Measurements from ENCODE around the gene AARS2. TPM values are rescaled to one million over a fixed set of nuclear protein-coding genes. Genes with fewer than 3 reads are reported as not detected.
A peak's percentile ranks its signal among the peaks of the same experiment; 100 is the strongest.

AARS2 gene
- polyA plus RNA-seq, 1 experiment, result 5.8 TPM

GRCh38 chr6:44311767-44312166 is 1.4 kb downstream of the AARS2 start:
- no peak overlapping the region for H3K4me3 ChIP-seq (ENCODE audit: low read depth, low read length)
- no peak for DNase-seq (ENCODE audit: low read depth, low spot score)
- CTCF ChIA-PET, result interaction anchor here (1.1 to 2.6 kb wide), 8 partner anchors 12 to 139 kb away, joined by 3 to 18 read pairs (median 6); partner anchors contain the start of gene TMEM151B

GRCh38 chr6:44311304-44311703 is 1.8 kb downstream of the AARS2 start:
- TF ChIP-seq CTCF (IDR thresholded peaks at IDR 0.05; ENCODE audit: low read depth, low read length), result no peak
- Histone ChIP-seq H3K27ac (ENCODE audit: low read depth, low read length) (no peak overlapping the region), H3K4me3 (ENCODE audit: low read depth, low read length) (no peak overlapping the region), H3K27me3 (ENCODE audit: control insufficient read depth, insufficient read depth, low read length) (peaks cover 1% of the 10 kb centered on the region), H3K9me3 (ENCODE audit: control insufficient read depth, insufficient read depth, low read length) (no peaks in the 10 kb centered on the region)
- ChIA-PET CTCF (interaction anchor here (1.5 to 2.6 kb wide), 2 partner anchors 43 to 138 kb away, joined by 3 to 18 read pairs; no protein-coding TSS in a partner anchor), POLR2A (no interaction called here)
- DNase-seq (ENCODE audit: low read depth, low spot score), result no peak

More at GRCh38 chr6:44311767-44312166, 1.4 kb downstream of the AARS2 start:
- no peak for TF ChIP-seq CTCF (IDR thresholded peaks at IDR 0.05; ENCODE audit: low read depth, low read length)
- Histone ChIP-seq H3K27me3 (ENCODE audit: control insufficient read depth, insufficient read depth, low read length) (peaks cover 3% of the 10 kb centered on the region), H3K27ac (ENCODE audit: low read depth, low read length) (no peak overlapping the region), H3K9me3 (ENCODE audit: control insufficient read depth, insufficient read depth, low read length) (no peaks in the 10 kb centered on the region)
- POLR2A ChIA-PET, result no interaction called here

DNA sequence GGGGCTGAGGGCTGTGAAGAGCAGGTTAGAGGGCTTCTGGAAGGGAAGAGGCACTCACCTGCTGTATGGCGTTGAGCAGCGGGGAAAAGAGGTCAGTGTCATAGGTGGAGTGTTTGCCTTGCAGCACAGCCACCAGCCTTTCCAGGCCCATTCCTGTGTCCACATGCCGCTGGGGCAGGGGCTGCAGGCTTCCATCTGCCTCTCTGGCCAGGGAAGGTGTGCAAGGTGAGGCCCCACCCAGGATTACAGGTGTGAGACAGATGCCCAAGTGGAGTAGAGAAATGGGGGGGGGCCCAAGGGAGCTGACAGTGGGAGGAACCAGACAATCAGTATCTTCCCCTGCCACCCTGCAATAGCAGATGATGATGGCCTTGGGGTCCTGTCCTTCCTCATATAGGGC is 2.9 kb downstream of the AARS2 start:
- Histone ChIP-seq H3K9me3 (ENCODE audit: control insufficient read depth, insufficient read depth, low read length) (no peaks in the 10 kb centered on the region), H3K27me3 (ENCODE audit: control insufficient read depth, insufficient read depth, low read length) (no peaks in the 10 kb centered on the region), H3K4me3 (ENCODE audit: low read depth, low read length) (no peak overlapping the region), H3K27ac (ENCODE audit: low read depth, low read length) (no peak overlapping the region)
- ChIA-PET CTCF (no interaction called here), POLR2A (no interaction called here)
- no peak for DNase-seq (ENCODE audit: low read depth, low spot score)
- TF ChIP-seq CTCF (IDR thresholded peaks at IDR 0.05; ENCODE audit: low read depth, low read length), result no peak

DNA sequence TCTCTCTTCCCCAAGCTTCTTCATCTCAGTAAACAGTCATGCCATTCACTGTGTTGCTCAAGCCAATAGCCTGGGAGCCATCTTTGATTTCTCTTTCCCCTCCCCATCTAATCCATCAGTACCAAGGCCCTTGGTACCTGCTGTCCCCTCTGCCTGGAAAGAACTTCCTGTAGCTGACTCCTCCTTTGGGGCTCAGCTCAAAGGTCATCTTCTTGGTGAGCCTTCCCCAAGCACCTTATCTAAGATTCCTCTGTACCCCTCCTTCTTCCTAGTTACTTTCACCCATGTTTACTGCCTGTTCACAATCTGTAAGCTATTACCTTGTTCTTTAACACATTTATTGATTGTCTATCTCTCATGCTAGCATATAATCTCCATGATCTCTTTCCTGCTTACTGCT is 3.5 kb downstream of the AARS2 start:
- TF ChIP-seq CTCF (IDR thresholded peaks at IDR 0.05; ENCODE audit: low read depth, low read length), result no peak
- DNase-seq (ENCODE audit: low read depth, low spot score), result no peak
- ChIA-PET POLR2A (no interaction called here), CTCF (interaction anchor here (1.2 to 1.4 kb wide), 2 partner anchors 41 to 53 kb away, joined by 5 to 6 read pairs; partner anchors contain the start of gene SLC35B2)
- Histone ChIP-seq H3K27me3 (ENCODE audit: control insufficient read depth, insufficient read depth, low read length) (no peaks in the 10 kb centered on the region), H3K4me3 (ENCODE audit: low read depth, low read length) (no peak overlapping the region), H3K9me3 (ENCODE audit: control insufficient read depth, insufficient read depth, low read length) (no peaks in the 10 kb centered on the region), H3K27ac (ENCODE audit: low read depth, low read length) (peak overlapping the region; percentile 47)

DNA sequence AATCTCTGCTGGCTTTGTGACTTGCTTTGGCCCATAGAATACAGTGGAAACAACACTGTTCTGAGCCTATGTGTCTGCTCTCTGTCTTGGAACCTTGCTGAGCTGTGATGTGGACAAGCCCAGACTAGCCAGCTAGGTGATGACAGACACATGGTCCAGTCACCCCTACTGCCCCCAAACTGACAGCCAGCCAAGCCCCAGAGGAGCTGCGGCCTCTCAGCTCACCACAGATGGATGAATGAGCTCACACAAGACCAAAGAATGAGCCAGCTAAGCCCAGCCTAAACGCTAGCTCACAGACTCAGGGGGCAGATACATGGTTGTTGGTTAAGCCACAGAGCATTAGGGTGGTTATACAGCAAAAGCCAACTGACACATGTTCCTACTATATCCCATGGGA is 4.1 kb downstream of the AARS2 start:
- H3K4me3 ChIP-seq (ENCODE audit: low read depth, low read length), result no peak overlapping the region
- H3K9me3 ChIP-seq (ENCODE audit: control insufficient read depth, insufficient read depth, low read length), result no peaks in the 10 kb centered on the region
- peak; percentile 10 for DNase-seq (ENCODE audit: low read depth, low spot score)
- POLR2A ChIA-PET, result no interaction called here
- CTCF ChIA-PET, result interaction anchor here (1.2 to 1.4 kb wide), 2 partner anchors 40 to 52 kb away, joined by 5 to 6 read pairs; partner anchors contain the start of gene SLC35B2
- no peak for TF ChIP-seq CTCF (IDR thresholded peaks at IDR 0.05; ENCODE audit: low read depth, low read length)
- H3K27me3 ChIP-seq (ENCODE audit: control insufficient read depth, insufficient read depth, low read length), result no peaks in the 10 kb centered on the region
- peak overlapping the region; percentile 47 for H3K27ac ChIP-seq (ENCODE audit: low read depth, low read length)
